Left colon (tissue), 2 donors: ENCODE measurements around the gene DBF4B. TPM values are rescaled to one million over a fixed set of nuclear protein-coding genes. Genes with fewer than 3 reads are reported as not detected.

ENCODE experiments used
- ATAC-seq: fragments of 200-7000 bp; cut with Tn5 transposase; one replicate; pipeline ENCODE4 v1.9.1; 2020; ENCODE audit warnings: mild to moderate bottlenecking, moderate library complexity
- DNase-seq, 2 donors: peaks; one replicate each; pipeline ENCODE4 v3.0.0-alpha.2; 2020
- intact Hi-C, 2 donors: fragments of 100-400 bp; cut with DNase I in 1 of 2; cut with micrococcal nuclease in 1 of 2; formaldehyde crosslinking; loops; one replicate each; pipeline versions ENCODE4 v1.11.2 to v1.14.0; 2022; cut with DNase I, micrococcal nuclease
- total RNA-seq, 2 donors: library from RNA; stranded (reverse); fragmentation: NEBNext Ultra II Directional; extraction: Animal tissue kit (Norgen Biotek cat#: 25700); gene quantifications; one replicate each; pipeline ENCODE4 v1.2.1, GENCODE V29; 2021
- donor health status: DM: no; HTN: no; CAD: no.
- donor health status: DM: yes; HTN: yes; CAD: no.

The DBF4B gene
- total RNA-seq, 2 donors from 2014 or later = 2.5 to 5.2 TPM

- intact Hi-C loops = no loop called here
- DNase-seq (no peak), ATAC-seq (no peak)
Observed at GRCh38 chr17:44757918-44758413, 49.5 kb downstream of the DBF4B start.

GRCh38 chr17:44758414-44759085, 50.1 kb downstream of the DBF4B start, which contains the start of gene ADAM11:
ADAM11 (plus strand) TSS chr17:44758988; CDS start chr17:44759200, 212 bp downstream.
- no peak for ATAC-seq
- intact Hi-C loops = no loop called here
- no peak for DNase-seq

GRCh38 chr17:44759086-44759915, 50.8 kb downstream of the DBF4B start:
- DNase-seq (no peak), ATAC-seq (no peak)
- intact Hi-C loops = no loop called here

- intact Hi-C loops = no loop called here
- no peak for DNase-seq
- ATAC-seq = no peak
Observed at GRCh38 chr17:44759916-44760243, 51.4 kb downstream of the DBF4B start.

- intact Hi-C loops = no loop called here
- ATAC-seq = no peak
- no peak for DNase-seq
Observed at GRCh38 chr17:44760474-44761308, 52.2 kb downstream of the DBF4B start.

GRCh38 chr17:44761932-44762810, 53.7 kb downstream of the DBF4B start:
- no peak for ATAC-seq
- intact Hi-C loops = no loop called here
- no peak for DNase-seq

GRCh38 chr17:44763170-44763569, 54.7 kb downstream of the DBF4B start:
- DNase-seq (no peak), ATAC-seq (no peak)
- intact Hi-C loops = no loop called here

GRCh38 chr17:44765965-44766364, 57.5 kb downstream of the DBF4B start:
- intact Hi-C loops = no loop called here
- ATAC-seq = no peak
- no peak for DNase-seq

- ATAC-seq (no peak), DNase-seq (no peak)
- intact Hi-C loops = no loop called here
Observed at GRCh38 chr17:44766409-44767038, 58.1 kb downstream of the DBF4B start.

GRCh38 chr17:44767493-44767892, 59.0 kb downstream of the DBF4B start:
- ATAC-seq (no peak), DNase-seq (no peak)
- intact Hi-C loops = no loop called here

GRCh38 chr17:44768505-44769142, 60.2 kb downstream of the DBF4B start:
- no peak for DNase-seq
- ATAC-seq = no peak
- intact Hi-C loops = no loop called here

GRCh38 chr17:44769230-44769629, 60.8 kb downstream of the DBF4B start:
- DNase-seq = no peak
- intact Hi-C loops = no loop called here
- no peak for ATAC-seq

GRCh38 chr17:44769647-44770084, 61.2 kb downstream of the DBF4B start:
- no peak for ATAC-seq
- intact Hi-C loops = no loop called here
- no peak for DNase-seq

GRCh38 chr17:44770166-44770925, 61.9 kb downstream of the DBF4B start:
- ATAC-seq = no peak
- intact Hi-C loops = no loop called here
- DNase-seq = no peak

GRCh38 chr17:44772308-44773045, 64.0 kb downstream of the DBF4B start:
- intact Hi-C loops = no loop called here
- no peak for DNase-seq

GRCh38 chr17:44773140-44773539, 64.7 kb downstream of the DBF4B start:
- DNase-seq (no peak), ATAC-seq (no peak)
- intact Hi-C loops = no loop called here

More at GRCh38 chr17:44772308-44773045, 64.0 kb downstream of the DBF4B start:
- ATAC-seq = no peak
